ENCODE measurements around the gene DHX8. TPM values are rescaled to one million over a fixed set of nuclear protein-coding genes. Genes with fewer than 3 reads are reported as not detected.

DHX8 gene
- total RNA-seq, 2 experiments from 2014 or later = 37.0 to 48.3 TPM

GRCh38 chr17:43552229-43552837 lies 68.6 kb downstream of the DHX8 start:
- CTCF ChIA-PET (ENCODE audit: unreplicated experiment) = no interaction called here
- Histone ChIP-seq H3K4me3 (ENCODE audit: low read depth, low read length, poor library complexity, severe bottlenecking) (no peak overlapping the region), H3K4me1 (ENCODE audit: insufficient read depth, low read length, poor library complexity, severe bottlenecking) (no peaks in the 10 kb centered on the region), H3K36me3 (ENCODE audit: insufficient read depth, low read length) (no peaks in the 10 kb centered on the region), H3K9me3 (ENCODE audit: low read length) (no peaks in the 10 kb centered on the region), H3K79me2 (ENCODE audit: insufficient read depth, low read depth, low read length) (no peaks in the 10 kb centered on the region), H3K9me2 (ENCODE audit: insufficient read depth, low read length) (no peaks in the 10 kb centered on the region), H4K20me1 (ENCODE audit: insufficient read depth, low read length) (no peaks in the 10 kb centered on the region), H2AFZ (ENCODE audit: low read length) (no peak overlapping the region), H3K27ac (ENCODE audit: low read depth, low read length, poor library complexity, severe bottlenecking) (no peak overlapping the region), H3K4me2 (ENCODE audit: low read length) (no peak overlapping the region)
- POLR2A ChIA-PET = no interaction called here
- TF ChIP-seq EZH2phosphoT487 (IDR thresholded peaks at IDR 0.05; ENCODE audit: borderline replicate concordance, low read depth, low read length) (no peak), CTCF (conservative IDR thresholded peaks at IDR 0.05; ENCODE audit: low read length) (no peak)
- BruUV-seq (replicated peaks) = no TSS peak
- DNase-seq (ENCODE audit: low spot score) = no peak
- intact Hi-C loops (cut with micrococcal nuclease; ENCODE audit: unreplicated experiment) = no loop called here

- POLR2A ChIA-PET = interaction anchor here (0.5 kb wide), 1 partner anchor 1510 kb away, joined by 3 read pairs; no protein-coding TSS in a partner anchor
- Histone ChIP-seq H3K79me2 (ENCODE audit: insufficient read depth, low read depth, low read length) (no peaks in the 10 kb centered on the region), H3K36me3 (ENCODE audit: insufficient read depth, low read length) (no peaks in the 10 kb centered on the region), H3K4me2 (ENCODE audit: low read length) (no peak overlapping the region), H4K20me1 (ENCODE audit: insufficient read depth, low read length) (no peaks in the 10 kb centered on the region), H3K27ac (ENCODE audit: low read depth, low read length, poor library complexity, severe bottlenecking) (no peak overlapping the region), H3K9me2 (ENCODE audit: insufficient read depth, low read length) (no peaks in the 10 kb centered on the region), H3K9me3 (ENCODE audit: low read length) (no peaks in the 10 kb centered on the region), H2AFZ (ENCODE audit: low read length) (no peak overlapping the region), H3K4me3 (ENCODE audit: low read depth, low read length, poor library complexity, severe bottlenecking) (no peak overlapping the region), H3K4me1 (ENCODE audit: insufficient read depth, low read length, poor library complexity, severe bottlenecking) (no peaks in the 10 kb centered on the region)
- no peak for TF ChIP-seq CTCF (conservative IDR thresholded peaks at IDR 0.05; ENCODE audit: low read length)
- no peak for TF ChIP-seq EZH2phosphoT487 (IDR thresholded peaks at IDR 0.05; ENCODE audit: borderline replicate concordance, low read depth, low read length)
- CTCF ChIA-PET (ENCODE audit: unreplicated experiment) = no interaction called here
- intact Hi-C loops (cut with micrococcal nuclease; ENCODE audit: unreplicated experiment) = no loop called here
- DNase-seq (ENCODE audit: low spot score) = no peak
- no TSS peak for BruUV-seq (replicated peaks)
Observed at GRCh38 chr17:43553573-43553972, 69.8 kb downstream of the DHX8 start.

DNA sequence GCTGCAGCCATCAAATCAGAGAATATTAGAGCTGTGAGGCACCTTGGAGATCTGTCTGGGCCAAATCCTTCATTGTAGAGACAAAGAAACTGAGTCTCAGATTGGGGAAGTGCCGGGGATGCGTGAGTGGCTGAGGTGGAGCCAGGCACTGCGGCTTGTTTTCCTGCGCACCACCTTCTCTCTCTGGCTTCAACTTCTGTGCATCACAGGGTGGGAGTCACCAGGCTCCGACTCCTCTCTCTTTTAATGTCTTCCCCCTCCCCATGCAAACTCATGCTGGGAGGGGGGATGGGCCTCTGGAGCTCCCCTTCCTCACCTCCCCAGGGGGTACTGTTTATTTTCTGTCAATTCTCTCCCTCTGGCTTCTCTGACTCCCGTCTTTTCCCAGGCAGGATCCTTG lies 71.1 kb downstream of the DHX8 start:
- Histone ChIP-seq H3K4me3 (ENCODE audit: low read depth, low read length, poor library complexity, severe bottlenecking) (no peak overlapping the region), H2AFZ (ENCODE audit: low read length) (no peak overlapping the region), H4K20me1 (ENCODE audit: insufficient read depth, low read length) (no peaks in the 10 kb centered on the region), H3K9me3 (ENCODE audit: low read length) (no peaks in the 10 kb centered on the region), H3K4me1 (ENCODE audit: insufficient read depth, low read length, poor library complexity, severe bottlenecking) (no peaks in the 10 kb centered on the region), H3K4me2 (ENCODE audit: low read length) (no peak overlapping the region), H3K9me2 (ENCODE audit: insufficient read depth, low read length) (no peaks in the 10 kb centered on the region), H3K36me3 (ENCODE audit: insufficient read depth, low read length) (no peaks in the 10 kb centered on the region), H3K79me2 (ENCODE audit: insufficient read depth, low read depth, low read length) (no peaks in the 10 kb centered on the region), H3K27ac (ENCODE audit: low read depth, low read length, poor library complexity, severe bottlenecking) (no peak overlapping the region)
- BruUV-seq (replicated peaks) = no TSS peak
- TF ChIP-seq CTCF (conservative IDR thresholded peaks at IDR 0.05; ENCODE audit: low read length) (no peak), EZH2phosphoT487 (IDR thresholded peaks at IDR 0.05; ENCODE audit: borderline replicate concordance, low read depth, low read length) (no peak)
- intact Hi-C loops (cut with micrococcal nuclease; ENCODE audit: unreplicated experiment) = no loop called here
- CTCF ChIA-PET (ENCODE audit: unreplicated experiment) = no interaction called here
- DNase-seq (ENCODE audit: low spot score) = no peak
- POLR2A ChIA-PET = no interaction called here

Measured in OCI-LY7 (cell line).